ENCODE measurements around the gene SIT1.
A peak's percentile ranks its signal among the peaks of the same experiment; 100 is the strongest.

Gene SIT1

GRCh38 chr9:35674025-35674361 is 23.3 kb upstream of the SIT1 start:
- no peak for TF ChIP-seq RARB (CRISPR knock-in tag; IDR thresholded peaks at IDR 0.05)
- TF ChIP-seq, protein P1, sequence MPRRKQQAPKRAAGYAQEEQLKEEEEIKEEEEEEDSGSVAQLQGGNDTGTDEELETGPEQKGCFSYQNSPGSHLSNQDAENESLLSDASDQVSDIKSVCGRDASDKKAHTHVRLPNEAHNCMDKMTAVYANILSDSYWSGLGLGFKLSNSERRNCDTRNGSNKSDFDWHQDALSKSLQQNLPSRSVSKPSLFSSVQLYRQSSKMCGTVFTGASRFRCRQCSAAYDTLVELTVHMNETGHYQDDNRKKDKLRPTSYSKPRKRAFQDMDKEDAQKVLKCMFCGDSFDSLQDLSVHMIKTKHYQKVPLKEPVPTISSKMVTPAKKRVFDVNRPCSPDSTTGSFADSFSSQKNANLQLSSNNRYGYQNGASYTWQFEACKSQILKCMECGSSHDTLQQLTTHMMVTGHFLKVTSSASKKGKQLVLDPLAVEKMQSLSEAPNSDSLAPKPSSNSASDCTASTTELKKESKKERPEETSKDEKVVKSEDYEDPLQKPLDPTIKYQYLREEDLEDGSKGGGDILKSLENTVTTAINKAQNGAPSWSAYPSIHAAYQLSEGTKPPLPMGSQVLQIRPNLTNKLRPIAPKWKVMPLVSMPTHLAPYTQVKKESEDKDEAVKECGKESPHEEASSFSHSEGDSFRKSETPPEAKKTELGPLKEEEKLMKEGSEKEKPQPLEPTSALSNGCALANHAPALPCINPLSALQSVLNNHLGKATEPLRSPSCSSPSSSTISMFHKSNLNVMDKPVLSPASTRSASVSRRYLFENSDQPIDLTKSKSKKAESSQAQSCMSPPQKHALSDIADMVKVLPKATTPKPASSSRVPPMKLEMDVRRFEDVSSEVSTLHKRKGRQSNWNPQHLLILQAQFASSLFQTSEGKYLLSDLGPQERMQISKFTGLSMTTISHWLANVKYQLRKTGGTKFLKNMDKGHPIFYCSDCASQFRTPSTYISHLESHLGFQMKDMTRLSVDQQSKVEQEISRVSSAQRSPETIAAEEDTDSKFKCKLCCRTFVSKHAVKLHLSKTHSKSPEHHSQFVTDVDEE (CRISPR knock-in tag; IDR thresholded peaks at IDR 0.05) = no peak
- TF ChIP-seq ARNTL (CRISPR knock-in tag; IDR thresholded peaks at IDR 0.05; ENCODE audit: borderline replicate concordance, low read depth) = no peak
- no peak for ATAC-seq

DNA sequence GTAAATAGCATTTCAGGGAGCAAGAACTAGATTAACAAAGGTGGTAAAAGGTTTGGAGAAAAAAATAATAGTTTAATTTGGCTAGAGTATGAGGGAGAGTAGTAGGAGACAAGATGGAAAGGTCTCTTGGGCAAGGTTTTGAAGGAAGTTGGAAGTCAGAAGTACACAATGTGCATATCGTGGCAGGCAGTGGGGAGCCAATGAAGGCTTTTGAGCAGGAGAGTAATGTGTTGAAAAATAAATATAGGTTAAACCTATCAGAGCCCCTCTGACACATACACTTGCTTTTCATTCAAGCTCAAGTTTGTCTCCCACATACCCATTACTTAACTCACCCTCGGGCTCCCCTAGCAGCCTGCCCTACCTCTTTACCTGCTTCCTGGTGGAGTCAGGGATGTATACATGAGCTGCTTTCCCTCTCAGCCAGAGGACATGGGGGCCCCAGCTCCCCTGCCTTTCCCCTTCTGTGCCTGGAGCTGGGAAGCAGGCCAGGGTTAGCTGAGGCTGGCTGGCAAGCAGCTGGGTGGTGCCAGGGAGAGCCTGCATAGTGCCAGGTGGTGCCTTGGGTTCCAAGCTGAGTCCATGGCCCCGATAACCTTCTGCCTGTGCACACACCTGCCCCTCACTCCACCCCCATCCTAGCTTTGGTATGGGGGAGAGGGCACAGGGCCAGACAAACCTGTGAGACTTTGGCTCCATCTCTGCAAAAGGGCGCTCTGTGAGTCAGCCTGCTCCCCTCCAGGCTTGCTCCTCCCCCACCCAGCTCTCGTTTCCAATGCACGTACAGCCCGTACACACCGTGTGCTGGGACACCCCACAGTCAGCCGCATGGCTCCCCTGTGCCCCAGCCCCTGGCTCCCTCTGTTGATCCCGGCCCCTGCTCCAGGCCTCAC is 22.6 kb upstream of the SIT1 start, which contains the start of gene CA9:
CA9 (plus strand) TSS at position 797 of the 893 bp plus-strand sequence; CDS start at position 829, 32 bp downstream.
- peak; percentile 51 for ATAC-seq

GRCh38 chr9:35669331-35670145 is 18.8 kb upstream of the SIT1 start:
- ATAC-seq = peak; percentile 41
- TF ChIP-seq GLIS3 (CRISPR knock-in tag; IDR thresholded peaks at IDR 0.05) (no peak), OSR1 (CRISPR knock-in tag; IDR thresholded peaks at IDR 0.05) (no peak), ZC3H10 (CRISPR knock-in tag; IDR thresholded peaks at IDR 0.05) (no peak), ARNTL (CRISPR knock-in tag; IDR thresholded peaks at IDR 0.05; ENCODE audit: borderline replicate concordance, low read depth) (no peak), ZNF8 (CRISPR knock-in tag; IDR thresholded peaks at IDR 0.05) (no peak), CREB5 (CRISPR knock-in tag; IDR thresholded peaks at IDR 0.05; ENCODE audit: low read depth) (no peak), POU6F1 (CRISPR knock-in tag; IDR thresholded peaks at IDR 0.05; ENCODE audit: borderline replicate concordance, low read depth) (no peak), TCF4 (CRISPR knock-in tag; IDR thresholded peaks at IDR 0.05; ENCODE audit: borderline replicate concordance) (no peak), ZNF565 (CRISPR knock-in tag; conservative IDR thresholded peaks at IDR 0.05; ENCODE audit: low read depth) (no peak), SNAI2 (CRISPR knock-in tag; IDR thresholded peaks at IDR 0.05) (no peak), ISL1 (CRISPR knock-in tag; IDR thresholded peaks at IDR 0.05) (no peak), RARB (CRISPR knock-in tag; IDR thresholded peaks at IDR 0.05) (no peak)

More for the DNA sequence above, 22.6 kb upstream of the SIT1 start, which contains the start of gene CA9:
- TF ChIP-seq CSDC2 (CRISPR knock-in tag; IDR thresholded peaks at IDR 0.05) (no peak), TOX (CRISPR knock-in tag; IDR thresholded peaks at IDR 0.05; ENCODE audit: borderline replicate concordance) (no peak), CREB5 (CRISPR knock-in tag; IDR thresholded peaks at IDR 0.05; ENCODE audit: low read depth) (no peak), SNAI2 (CRISPR knock-in tag; IDR thresholded peaks at IDR 0.05) (no peak), ESRRG (CRISPR knock-in tag; IDR thresholded peaks at IDR 0.05) (no peak), ZNF565 (CRISPR knock-in tag; conservative IDR thresholded peaks at IDR 0.05; ENCODE audit: low read depth) (no peak), ARNTL (CRISPR knock-in tag; IDR thresholded peaks at IDR 0.05; ENCODE audit: borderline replicate concordance, low read depth) (no peak), RARB (CRISPR knock-in tag; IDR thresholded peaks at IDR 0.05) (no peak), ZFP30 (CRISPR knock-in tag; IDR thresholded peaks at IDR 0.05) (no peak), ZNF70 (CRISPR knock-in tag; IDR thresholded peaks at IDR 0.05) (no peak), BACH2 (CRISPR knock-in tag; IDR thresholded peaks at IDR 0.05; ENCODE audit: borderline replicate concordance) (no peak), PATZ1 (CRISPR knock-in tag; IDR thresholded peaks at IDR 0.05; ENCODE audit: borderline replicate concordance) (no peak), ZC3H10 (CRISPR knock-in tag; IDR thresholded peaks at IDR 0.05) (no peak), ZNF8 (CRISPR knock-in tag; IDR thresholded peaks at IDR 0.05) (no peak), TCF4 (CRISPR knock-in tag; IDR thresholded peaks at IDR 0.05; ENCODE audit: borderline replicate concordance) (no peak), OSR1 (CRISPR knock-in tag; IDR thresholded peaks at IDR 0.05) (no peak), ZFP3 (CRISPR knock-in tag; IDR thresholded peaks at IDR 0.05) (no peak), GLIS3 (CRISPR knock-in tag; IDR thresholded peaks at IDR 0.05) (no peak)
- TF ChIP-seq, protein P2, sequence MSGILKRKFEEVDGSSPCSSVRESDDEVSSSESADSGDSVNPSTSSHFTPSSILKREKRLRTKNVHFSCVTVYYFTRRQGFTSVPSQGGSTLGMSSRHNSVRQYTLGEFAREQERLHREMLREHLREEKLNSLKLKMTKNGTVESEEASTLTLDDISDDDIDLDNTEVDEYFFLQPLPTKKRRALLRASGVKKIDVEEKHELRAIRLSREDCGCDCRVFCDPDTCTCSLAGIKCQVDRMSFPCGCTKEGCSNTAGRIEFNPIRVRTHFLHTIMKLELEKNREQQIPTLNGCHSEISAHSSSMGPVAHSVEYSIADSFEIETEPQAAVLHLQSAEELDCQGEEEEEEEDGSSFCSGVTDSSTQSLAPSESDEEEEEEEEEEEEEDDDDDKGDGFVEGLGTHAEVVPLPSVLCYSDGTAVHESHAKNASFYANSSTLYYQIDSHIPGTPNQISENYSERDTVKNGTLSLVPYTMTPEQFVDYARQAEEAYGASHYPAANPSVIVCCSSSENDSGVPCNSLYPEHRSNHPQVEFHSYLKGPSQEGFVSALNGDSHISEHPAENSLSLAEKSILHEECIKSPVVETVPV (CRISPR knock-in tag; IDR thresholded peaks at IDR 0.05) = no peak
